GM12891 (cell line): ENCODE data around the gene TRPT1.

Source experiments
- POLR2AphosphoS5 ChIP-seq: IDR thresholded peaks from 2 replicates; pipeline ENCODE4 v1.6.1; 2011; ENCODE audit warnings: low read depth, low read length, control low read depth
- TAF1 ChIP-seq: IDR thresholded peaks from 2 replicates; pipeline ENCODE4 v1.6.1; 2011; ENCODE audit warnings: low read depth, low read length, control low read depth

- TF ChIP-seq POLR2AphosphoS5 (no peak), TAF1 (no peak)
Observed at GRCh38 chr11:64178951-64179639, 46.9 kb downstream of the TRPT1 start.
